ENCODE measurements around the gene PAIP2. TPM values are rescaled to one million over a fixed set of nuclear protein-coding genes. Genes with fewer than 3 reads are reported as not detected.
A peak's percentile ranks its signal among the peaks of the same experiment; 100 is the strongest.

PAIP2 gene
- total and polyA plus RNA-seq, 4 donors = 77.6 to 154 (median 92.2) TPM

GRCh38 chr5:139364466-139364865 is 22.8 kb downstream of the PAIP2 start:
- Histone ChIP-seq H3K4me3 (ENCODE audit: low read length in 2 of 2) (no peak overlapping the region), H3K27ac (ENCODE audit: low read depth in 1 of 2, low read length in 2 of 2) (no peak overlapping the region), H3K4me1 (ENCODE audit: control insufficient read depth in 1 of 2, insufficient read depth in 2 of 2, low read length in 2 of 2) (no peaks in the 10 kb centered on the region), H3K36me3 (ENCODE audit: control insufficient read depth in 1 of 2, insufficient read depth in 2 of 2, low read length in 1 of 2) (peaks cover 4 to 5% of the 10 kb centered on the region in 2 donors), H3K27me3 (ENCODE audit: control insufficient read depth in 1 of 2, insufficient read depth in 2 of 2, low read length in 1 of 2) (no peaks in the 10 kb centered on the region), H3K9me3 (ENCODE audit: control insufficient read depth, low read length) (no peaks in the 10 kb centered on the region)
- ATAC-seq (ENCODE audit: low FRiP score) (no peak), DNase-seq (no peak)
- WGBS, 2 donors = 78 to 86% methylated on average over 2 of the region's 2 CpGs
- intact Hi-C loops (cut with DNase I) = no loop called here

- Histone ChIP-seq H3K36me3 (ENCODE audit: control insufficient read depth in 1 of 2, insufficient read depth in 2 of 2, low read length in 1 of 2) (peaks cover 4 to 8% of the 10 kb centered on the region in 2 donors), H3K27ac (ENCODE audit: low read depth in 1 of 2, low read length in 2 of 2) (no peak overlapping the region), H3K4me1 (ENCODE audit: control insufficient read depth in 1 of 2, insufficient read depth in 2 of 2, low read length in 2 of 2) (no peaks in the 10 kb centered on the region), H3K9me3 (ENCODE audit: control insufficient read depth, low read length) (no peaks in the 10 kb centered on the region), H3K4me3 (ENCODE audit: low read length in 2 of 2) (no peak overlapping the region), H3K27me3 (ENCODE audit: control insufficient read depth in 1 of 2, insufficient read depth in 2 of 2, low read length in 1 of 2) (no peaks in the 10 kb centered on the region)
- intact Hi-C loops (cut with DNase I) = no loop called here
- WGBS, 2 donors = 61 to 62% methylated on average over 2 of the region's 2 CpGs
- ATAC-seq (ENCODE audit: low FRiP score) (no peak), DNase-seq (no peak)
These were observed 27.0 kb downstream of the PAIP2 start for GRCh38 chr5:139368613-139369012.

GRCh38 chr5:139369181-139369580 is 27.5 kb downstream of the PAIP2 start:
- WGBS, 2 donors = 80 to 84% methylated on average over 1 of the region's 1 CpG
- Histone ChIP-seq H3K36me3 (ENCODE audit: control insufficient read depth in 1 of 2, insufficient read depth in 2 of 2, low read length in 1 of 2) (peaks cover 4 to 5% of the 10 kb centered on the region in 2 donors), H3K4me3 (ENCODE audit: low read length in 2 of 2) (no peak overlapping the region), H3K27me3 (ENCODE audit: control insufficient read depth in 1 of 2, insufficient read depth in 2 of 2, low read length in 1 of 2) (no peaks in the 10 kb centered on the region), H3K9me3 (ENCODE audit: control insufficient read depth, low read length) (no peaks in the 10 kb centered on the region), H3K4me1 (ENCODE audit: control insufficient read depth in 1 of 2, insufficient read depth in 2 of 2, low read length in 2 of 2) (no peaks in the 10 kb centered on the region), H3K27ac (ENCODE audit: low read depth in 1 of 2, low read length in 2 of 2) (no peak overlapping the region)
- no peak for ATAC-seq (ENCODE audit: low FRiP score)
- intact Hi-C loops (cut with DNase I) = no loop called here
- no peak for DNase-seq

- DNase-seq = no peak
- no peak overlapping the region for H3K4me3 ChIP-seq (ENCODE audit: low read length in 2 of 2)
- peaks cover 0 to 5% of the 10 kb centered on the region in 2 donors for H3K36me3 ChIP-seq (ENCODE audit: control insufficient read depth in 1 of 2, insufficient read depth in 2 of 2, low read length in 1 of 2)
These were observed 30.1 kb downstream of the PAIP2 start for GRCh38 chr5:139371482-139372435.

GRCh38 chr5:139374909-139375308 is 33.3 kb downstream of the PAIP2 start:
- H3K27ac ChIP-seq (ENCODE audit: low read depth in 1 of 2, low read length in 2 of 2) = no peak overlapping the region
- H3K9me3 ChIP-seq (ENCODE audit: control insufficient read depth, low read length) = no peaks in the 10 kb centered on the region
- H3K36me3 ChIP-seq (ENCODE audit: control insufficient read depth in 1 of 2, insufficient read depth in 2 of 2, low read length in 1 of 2) = peaks cover 0 to 5% of the 10 kb centered on the region in 2 donors
- intact Hi-C loops (cut with DNase I) = no loop called here
- H3K27me3 ChIP-seq (ENCODE audit: control insufficient read depth in 1 of 2, insufficient read depth in 2 of 2, low read length in 1 of 2) = no peaks in the 10 kb centered on the region
- WGBS, 2 donors = 95 to 97% methylated on average over 2 of the region's 2 CpGs
- ATAC-seq (ENCODE audit: low FRiP score) (no peak), DNase-seq (no peak)
- no peaks in the 10 kb centered on the region for H3K4me1 ChIP-seq (ENCODE audit: control insufficient read depth in 1 of 2, insufficient read depth in 2 of 2, low read length in 2 of 2)
- no peak overlapping the region for H3K4me3 ChIP-seq (ENCODE audit: low read length in 2 of 2)

More at GRCh38 chr5:139371482-139372435, 30.1 kb downstream of the PAIP2 start:
- H3K27me3 ChIP-seq (ENCODE audit: control insufficient read depth in 1 of 2, insufficient read depth in 2 of 2, low read length in 1 of 2) = no peaks in the 10 kb centered on the region
- no peak overlapping the region for H3K27ac ChIP-seq (ENCODE audit: low read depth in 1 of 2, low read length in 2 of 2)
- no peaks in the 10 kb centered on the region for H3K9me3 ChIP-seq (ENCODE audit: control insufficient read depth, low read length)
- no peaks in the 10 kb centered on the region for H3K4me1 ChIP-seq (ENCODE audit: control insufficient read depth in 1 of 2, insufficient read depth in 2 of 2, low read length in 2 of 2)
- ATAC-seq (ENCODE audit: low FRiP score) = no peak
- intact Hi-C loops (cut with DNase I) = no loop called here
- WGBS, 2 donors = 67 to 73% methylated on average over 7 of the region's 7 CpGs

GRCh38 chr5:139376364-139376763 is 34.7 kb downstream of the PAIP2 start:
- no peak for DNase-seq
- Histone ChIP-seq H3K36me3 (ENCODE audit: control insufficient read depth in 1 of 2, insufficient read depth in 2 of 2, low read length in 1 of 2) (peaks cover 0 to 5% of the 10 kb centered on the region in 2 donors), H3K4me1 (ENCODE audit: control insufficient read depth in 1 of 2, insufficient read depth in 2 of 2, low read length in 2 of 2) (no peaks in the 10 kb centered on the region), H3K27ac (ENCODE audit: low read depth in 1 of 2, low read length in 2 of 2) (no peak overlapping the region), H3K4me3 (ENCODE audit: low read length in 2 of 2) (no peak overlapping the region), H3K9me3 (ENCODE audit: control insufficient read depth, low read length) (no peaks in the 10 kb centered on the region), H3K27me3 (ENCODE audit: control insufficient read depth in 1 of 2, insufficient read depth in 2 of 2, low read length in 1 of 2) (no peaks in the 10 kb centered on the region)
- intact Hi-C loops (cut with DNase I) = no loop called here
- WGBS, 2 donors = 95 to 96% methylated on average over 7 of the region's 7 CpGs
- no peak for ATAC-seq (ENCODE audit: low FRiP score)

GRCh38 chr5:139377226-139377625 is 35.6 kb downstream of the PAIP2 start:
- H3K9me3 ChIP-seq (ENCODE audit: control insufficient read depth, low read length) = no peaks in the 10 kb centered on the region
- H3K36me3 ChIP-seq (ENCODE audit: control insufficient read depth in 1 of 2, insufficient read depth in 2 of 2, low read length in 1 of 2) = peaks cover 0 to 2% of the 10 kb centered on the region in 2 donors
- 87 to 89% methylated on average over 3 of the region's 3 CpGs for WGBS, 2 donors
- H3K4me3 ChIP-seq (ENCODE audit: low read length in 2 of 2) = no peak overlapping the region
- no peak overlapping the region for H3K27ac ChIP-seq (ENCODE audit: low read depth in 1 of 2, low read length in 2 of 2)
- intact Hi-C loops (cut with DNase I) = no loop called here
- no peaks in the 10 kb centered on the region for H3K27me3 ChIP-seq (ENCODE audit: control insufficient read depth in 1 of 2, insufficient read depth in 2 of 2, low read length in 1 of 2)
- H3K4me1 ChIP-seq (ENCODE audit: control insufficient read depth in 1 of 2, insufficient read depth in 2 of 2, low read length in 2 of 2) = no peaks in the 10 kb centered on the region
- DNase-seq = peak in 1 of 2 donors; percentile 28
- no peak for ATAC-seq (ENCODE audit: low FRiP score)

GRCh38 chr5:139378101-139378825 is 36.6 kb downstream of the PAIP2 start:
- Histone ChIP-seq H3K27me3 (ENCODE audit: control insufficient read depth in 1 of 2, insufficient read depth in 2 of 2, low read length in 1 of 2) (no peaks in the 10 kb centered on the region), H3K27ac (ENCODE audit: low read depth in 1 of 2, low read length in 2 of 2) (no peak overlapping the region), H3K4me3 (ENCODE audit: low read length in 2 of 2) (no peak overlapping the region), H3K4me1 (ENCODE audit: control insufficient read depth in 1 of 2, insufficient read depth in 2 of 2, low read length in 2 of 2) (no peaks in the 10 kb centered on the region), H3K36me3 (ENCODE audit: control insufficient read depth in 1 of 2, insufficient read depth in 2 of 2, low read length in 1 of 2) (peaks cover 0 to 2% of the 10 kb centered on the region in 2 donors), H3K9me3 (ENCODE audit: control insufficient read depth, low read length) (no peaks in the 10 kb centered on the region)
- DNase-seq (peak in 1 of 2 donors; percentile 65), ATAC-seq (ENCODE audit: low FRiP score) (no peak)
- WGBS, 2 donors = 61 to 62% methylated on average over 46 to 47 of the region's 47 CpGs
- intact Hi-C loops (cut with DNase I) = no loop called here
